Adipocyte (in vitro differentiated cells): ENCODE results near the gene RBP3.
"Not testable (repeated sequence)": the region's sequence is repeated elsewhere in the genome, so short reads cannot be mapped to it uniquely, and the experiment has no call there.

Source experiments
- DNase-seq: peaks from one replicate; pipeline ENCODE4 v3.0.0-alpha.2; 2015; ENCODE audit warnings: low read depth
- H3K27me3 ChIP-seq: replicated peaks from 2 replicates; pipeline ENCODE4 v1.7.0; 2013; ENCODE audit warnings: mild to moderate bottlenecking, low read length, moderate library complexity; ENCODE audit not compliant: control insufficient read depth, insufficient read depth
- H3K36me3 ChIP-seq: 2 replicates; pipeline ENCODE4 v1.7.0; 2013; ENCODE audit warnings: low read length, mild to moderate bottlenecking, moderate library complexity; ENCODE audit not compliant: control insufficient read depth, insufficient read depth, severe bottlenecking
- H3K4me1 ChIP-seq: 2 replicates; pipeline ENCODE4 v1.7.0; 2013; ENCODE audit warnings: mild to moderate bottlenecking, low read length, moderate library complexity; ENCODE audit not compliant: control insufficient read depth, insufficient read depth
- H3K4me3 ChIP-seq: 2 replicates; pipeline ENCODE4 v1.7.0; 2013; ENCODE audit warnings: mild to moderate bottlenecking, low read length, moderate library complexity
- H3K9ac ChIP-seq: 2 replicates; pipeline ENCODE4 v1.7.0; 2013; ENCODE audit warnings: mild to moderate bottlenecking, low read length, moderate library complexity
- H3K9me3 ChIP-seq: 2 replicates; pipeline ENCODE4 v1.7.0; 2013; ENCODE audit warnings: mild to moderate bottlenecking, low read length, moderate library complexity; ENCODE audit not compliant: control insufficient read depth

RBP3 gene

GRCh38 chr10:47380341-47381102 is 32.4 kb downstream of the RBP3 start:
- peaks cover 56% of the 10 kb centered on the region for H3K27me3 ChIP-seq
- H3K4me3 ChIP-seq: no peak overlapping the region
- H3K4me1 ChIP-seq: no peaks in the 10 kb centered on the region
- no peak for DNase-seq
- H3K9me3 ChIP-seq: no peaks in the 10 kb centered on the region
- no peak overlapping the region for H3K9ac ChIP-seq
- no peaks in the 10 kb centered on the region for H3K36me3 ChIP-seq

DNA sequence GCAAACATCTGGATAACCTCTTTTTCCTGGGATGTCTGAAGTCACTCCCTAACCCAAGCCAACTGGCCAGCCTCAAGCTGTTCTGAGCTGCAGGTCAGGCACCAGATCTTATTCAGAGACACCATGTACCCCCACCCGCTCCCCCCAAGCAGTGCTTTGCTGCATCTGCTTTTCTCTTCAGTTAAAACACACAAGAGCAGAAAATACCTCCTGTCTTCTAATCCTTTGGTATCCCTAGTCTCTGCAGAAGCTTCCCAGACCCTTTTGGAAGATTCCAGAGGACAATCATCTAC is 32.9 kb downstream of the RBP3 start:
- no peak for DNase-seq
- H3K4me3 ChIP-seq: no peak overlapping the region
- H3K27me3 ChIP-seq: peaks cover 56% of the 10 kb centered on the region
- no peak overlapping the region for H3K9ac ChIP-seq
- no peaks in the 10 kb centered on the region for H3K9me3 ChIP-seq
- no peaks in the 10 kb centered on the region for H3K36me3 ChIP-seq
- no peaks in the 10 kb centered on the region for H3K4me1 ChIP-seq

GRCh38 chr10:47381427-47382379 is 33.5 kb downstream of the RBP3 start:
- no peak for DNase-seq
- Histone ChIP-seq H3K9me3 (no peaks in the 10 kb centered on the region), H3K27me3 (peaks cover 50% of the 10 kb centered on the region), H3K36me3 (no peaks in the 10 kb centered on the region), H3K4me3 (no peak overlapping the region), H3K4me1 (no peaks in the 10 kb centered on the region), H3K9ac (no peak overlapping the region)

- Histone ChIP-seq H3K4me1 (no peaks in the 10 kb centered on the region), H3K4me3 (peak overlapping the region; percentile 82), H3K27me3 (peaks cover 37% of the 10 kb centered on the region), H3K9me3 (no peaks in the 10 kb centered on the region), H3K36me3 (no peaks in the 10 kb centered on the region), H3K9ac (no peak overlapping the region)
- DNase-seq: no peak
These were observed 35.3 kb downstream of the RBP3 start for GRCh38 chr10:47383261-47384147.

GRCh38 chr10:47384148-47384921 is 36.2 kb downstream of the RBP3 start, which contains the start of gene ZNF488:
Gene ZNF488, minus strand, starts transcription at chr10:47384293. Its CDS starts 15,464 bp downstream, at chr10:47368829.
- Histone ChIP-seq H3K9ac (peak within 1 kb of the TSS; percentile 82), H3K4me1 (no peaks in the 10 kb centered on the region), H3K4me3 (peak within 1 kb of the TSS; percentile 82), H3K9me3 (no peaks in the 10 kb centered on the region), H3K36me3 (no peaks in the 10 kb centered on the region), H3K27me3 (peaks cover 32% of the 10 kb centered on the region)
- peak; percentile 90 for DNase-seq

DNA sequence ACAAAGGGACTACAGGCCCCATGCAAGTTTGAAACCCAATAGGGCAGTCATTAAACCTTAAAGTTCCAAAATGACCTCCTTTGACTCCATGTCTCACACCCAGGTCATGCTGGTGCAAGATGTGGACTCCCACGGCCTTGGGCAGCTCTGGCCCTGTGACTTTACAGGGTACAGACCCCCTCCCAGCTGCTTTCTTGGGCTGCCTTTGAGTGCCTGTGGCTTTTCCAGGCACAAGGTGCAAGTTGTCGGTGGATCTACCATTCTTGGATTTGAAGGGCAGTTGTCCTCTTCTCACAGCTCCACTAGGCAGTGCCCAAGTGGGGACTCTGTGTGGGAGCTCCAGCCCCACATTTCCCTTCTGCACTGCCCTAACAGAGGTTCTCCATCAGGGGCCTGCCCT is 37.9 kb downstream of the RBP3 start:
- not testable (repeated sequence) for H3K9me3 ChIP-seq, H3K36me3 ChIP-seq, H3K9ac ChIP-seq, H3K4me3 ChIP-seq, H3K4me1 ChIP-seq, DNase-seq
- H3K27me3 ChIP-seq: peaks cover 18% of the 10 kb centered on the region

GRCh38 chr10:47388879-47389278 is 40.7 kb downstream of the RBP3 start:
- Histone ChIP-seq H3K9ac (no peak overlapping the region), H3K4me3 (no peak overlapping the region), H3K4me1 (no peaks in the 10 kb centered on the region), H3K27me3 (no peaks in the 10 kb centered on the region), H3K36me3 (no peaks in the 10 kb centered on the region), H3K9me3 (no peaks in the 10 kb centered on the region)
- DNase-seq: no peak

- no peak for DNase-seq
- no peak overlapping the region for H3K4me3 ChIP-seq
- H3K36me3 ChIP-seq: no peaks in the 10 kb centered on the region
These were observed 41.5 kb downstream of the RBP3 start for GRCh38 chr10:47389619-47390018.

GRCh38 chr10:47396311-47396717 is 48.2 kb downstream of the RBP3 start:
- Histone ChIP-seq H3K9me3 (no peaks in the 10 kb centered on the region), H3K36me3 (no peaks in the 10 kb centered on the region), H3K27me3 (no peaks in the 10 kb centered on the region), H3K9ac (no peak overlapping the region), H3K4me3 (no peak overlapping the region), H3K4me1 (peaks cover 12% of the 10 kb centered on the region)
- DNase-seq: no peak

More at GRCh38 chr10:47389619-47390018, 41.5 kb downstream of the RBP3 start:
- H3K9ac ChIP-seq: no peak overlapping the region
- no peaks in the 10 kb centered on the region for H3K27me3 ChIP-seq
- H3K4me1 ChIP-seq: no peaks in the 10 kb centered on the region
- no peaks in the 10 kb centered on the region for H3K9me3 ChIP-seq

DNA sequence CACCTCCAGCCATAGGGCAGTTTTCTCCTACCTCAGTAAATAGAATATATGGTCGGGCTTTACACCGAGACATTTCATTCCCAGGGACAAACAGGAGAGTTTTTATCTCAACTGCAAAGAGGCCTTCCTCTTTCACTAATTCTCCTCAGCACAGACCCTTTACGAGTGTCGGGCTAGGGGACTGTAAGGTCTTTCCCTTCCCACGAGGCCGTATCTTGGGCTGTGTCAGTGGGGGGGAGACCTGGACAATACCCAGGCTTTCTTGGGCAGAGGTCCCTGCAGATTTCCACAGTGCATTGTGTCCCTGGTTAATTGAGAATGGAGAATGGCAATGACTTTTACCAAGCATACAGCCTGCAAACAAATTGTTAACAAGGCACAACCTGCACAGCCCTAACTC is 49.1 kb downstream of the RBP3 start:
- no peak overlapping the region for H3K9ac ChIP-seq
- H3K4me1 ChIP-seq: peaks cover 17% of the 10 kb centered on the region
- no peaks in the 10 kb centered on the region for H3K36me3 ChIP-seq
- H3K4me3 ChIP-seq: no peak overlapping the region
- H3K27me3 ChIP-seq: no peaks in the 10 kb centered on the region
- H3K9me3 ChIP-seq: no peaks in the 10 kb centered on the region
- no peak for DNase-seq
